HFF-Myc (cell line): Measurements from ENCODE around the gene ZNFX1.

Source experiments
- DNase-seq: peaks from one replicate; pipeline ENCODE4 v3.0.0-alpha.2; 2011; ENCODE audit warnings: low read depth; ENCODE audit errors: extremely low read depth
- H3K4me3 ChIP-seq: replicated peaks from 2 replicates; pipeline ENCODE4 v1.5.1; 2011; ENCODE audit warnings: low read depth, mild to moderate bottlenecking, control low read depth, low read length
- TF ChIP-seq, protein P1 (sequence below): IDR thresholded peaks from 2 replicates; pipeline ENCODE4 v1.5.1; 2012; ENCODE audit warnings: mild to moderate bottlenecking, low read depth, low read length, control low read depth; ENCODE audit errors: missing control alignments

ZNFX1 gene

DNA sequence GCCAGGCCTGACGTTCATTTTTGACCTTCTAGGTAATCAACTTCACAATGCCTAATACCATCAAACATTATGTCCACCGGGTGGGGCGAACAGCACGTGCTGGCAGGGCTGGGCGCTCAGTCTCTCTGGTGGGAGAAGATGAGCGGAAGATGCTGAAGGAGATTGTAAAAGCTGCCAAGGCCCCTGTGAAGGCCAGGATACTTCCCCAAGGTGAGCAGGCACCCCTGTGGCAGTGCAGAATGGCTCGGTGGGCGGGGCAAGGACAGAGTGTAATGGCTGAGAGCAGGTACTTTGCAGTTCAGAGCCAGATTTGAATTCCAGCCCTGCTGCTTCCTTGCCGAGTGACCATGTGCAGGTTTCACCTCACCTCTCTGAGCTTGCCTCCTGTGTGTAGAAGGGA, 41.6 kb downstream of the ZNFX1 start:
- H3K4me3 ChIP-seq = no peak overlapping the region
- no peak for DNase-seq
- TF ChIP-seq, protein P1, sequence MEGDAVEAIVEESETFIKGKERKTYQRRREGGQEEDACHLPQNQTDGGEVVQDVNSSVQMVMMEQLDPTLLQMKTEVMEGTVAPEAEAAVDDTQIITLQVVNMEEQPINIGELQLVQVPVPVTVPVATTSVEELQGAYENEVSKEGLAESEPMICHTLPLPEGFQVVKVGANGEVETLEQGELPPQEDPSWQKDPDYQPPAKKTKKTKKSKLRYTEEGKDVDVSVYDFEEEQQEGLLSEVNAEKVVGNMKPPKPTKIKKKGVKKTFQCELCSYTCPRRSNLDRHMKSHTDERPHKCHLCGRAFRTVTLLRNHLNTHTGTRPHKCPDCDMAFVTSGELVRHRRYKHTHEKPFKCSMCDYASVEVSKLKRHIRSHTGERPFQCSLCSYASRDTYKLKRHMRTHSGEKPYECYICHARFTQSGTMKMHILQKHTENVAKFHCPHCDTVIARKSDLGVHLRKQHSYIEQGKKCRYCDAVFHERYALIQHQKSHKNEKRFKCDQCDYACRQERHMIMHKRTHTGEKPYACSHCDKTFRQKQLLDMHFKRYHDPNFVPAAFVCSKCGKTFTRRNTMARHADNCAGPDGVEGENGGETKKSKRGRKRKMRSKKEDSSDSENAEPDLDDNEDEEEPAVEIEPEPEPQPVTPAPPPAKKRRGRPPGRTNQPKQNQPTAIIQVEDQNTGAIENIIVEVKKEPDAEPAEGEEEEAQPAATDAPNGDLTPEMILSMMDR = no peak

DNA sequence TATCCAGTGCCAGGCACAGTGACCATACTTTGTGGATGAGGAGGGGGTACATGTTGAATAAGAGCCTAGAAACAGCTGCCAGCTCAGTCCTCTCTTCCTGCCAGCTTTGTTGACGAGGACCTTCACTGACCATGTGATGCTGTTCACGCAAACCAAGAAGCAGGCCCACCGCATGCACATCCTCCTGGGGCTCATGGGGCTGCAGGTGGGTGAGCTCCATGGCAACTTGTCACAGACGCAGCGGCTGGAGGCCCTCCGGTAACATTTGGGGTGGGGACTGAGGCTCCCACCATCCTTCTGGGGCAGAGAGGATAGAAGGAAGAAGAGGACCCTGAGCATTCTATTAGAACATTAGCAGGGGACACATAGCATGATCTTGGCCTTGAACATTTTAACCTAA, 43.0 kb downstream of the ZNFX1 start:
- TF ChIP-seq, protein P1 = no peak
- DNase-seq = no peak
- no peak overlapping the region for H3K4me3 ChIP-seq

DNA sequence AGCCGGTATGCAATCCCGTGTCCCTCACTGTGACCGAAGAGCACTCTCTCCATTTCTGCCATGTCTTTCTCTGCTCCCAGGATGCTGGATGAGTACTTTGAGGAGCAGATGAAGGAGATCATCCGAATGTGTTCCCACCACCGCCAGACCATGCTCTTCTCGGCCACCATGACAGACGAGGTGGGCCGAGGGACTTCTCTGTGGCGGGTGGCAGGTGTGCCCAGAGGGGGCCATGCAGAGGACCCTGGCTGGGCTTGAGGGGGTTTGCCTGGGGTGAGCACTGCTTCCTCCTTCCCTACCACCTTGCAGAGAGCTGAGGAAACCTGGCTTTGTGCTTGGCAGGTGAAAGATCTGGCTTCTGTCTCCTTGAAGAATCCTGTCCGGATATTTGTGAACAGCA, 44.6 kb downstream of the ZNFX1 start:
- no peak overlapping the region for H3K4me3 ChIP-seq
- TF ChIP-seq, protein P1 = no peak
- no peak for DNase-seq

DNA sequence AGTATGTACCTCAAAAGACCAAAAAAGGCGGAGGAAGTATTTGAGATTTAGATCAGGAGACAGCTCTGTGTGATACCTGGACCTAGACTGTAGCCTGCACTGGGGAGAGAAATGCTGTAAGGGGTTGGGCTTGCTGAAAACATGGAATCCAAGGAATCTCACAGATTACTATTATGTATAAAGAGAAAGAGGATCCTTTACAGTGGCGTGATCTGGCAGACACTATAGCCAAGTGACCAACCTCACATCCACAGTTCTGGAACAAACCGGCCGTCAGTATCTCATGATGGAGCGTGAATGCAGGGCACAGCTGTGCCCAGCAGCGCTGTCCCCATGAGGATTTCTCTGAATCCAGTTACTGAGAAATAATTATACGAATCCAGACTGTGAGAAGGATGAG, 46.4 kb downstream of the ZNFX1 start:
- DNase-seq = no peak
- TF ChIP-seq, protein P1 = no peak
- no peak overlapping the region for H3K4me3 ChIP-seq

DNA sequence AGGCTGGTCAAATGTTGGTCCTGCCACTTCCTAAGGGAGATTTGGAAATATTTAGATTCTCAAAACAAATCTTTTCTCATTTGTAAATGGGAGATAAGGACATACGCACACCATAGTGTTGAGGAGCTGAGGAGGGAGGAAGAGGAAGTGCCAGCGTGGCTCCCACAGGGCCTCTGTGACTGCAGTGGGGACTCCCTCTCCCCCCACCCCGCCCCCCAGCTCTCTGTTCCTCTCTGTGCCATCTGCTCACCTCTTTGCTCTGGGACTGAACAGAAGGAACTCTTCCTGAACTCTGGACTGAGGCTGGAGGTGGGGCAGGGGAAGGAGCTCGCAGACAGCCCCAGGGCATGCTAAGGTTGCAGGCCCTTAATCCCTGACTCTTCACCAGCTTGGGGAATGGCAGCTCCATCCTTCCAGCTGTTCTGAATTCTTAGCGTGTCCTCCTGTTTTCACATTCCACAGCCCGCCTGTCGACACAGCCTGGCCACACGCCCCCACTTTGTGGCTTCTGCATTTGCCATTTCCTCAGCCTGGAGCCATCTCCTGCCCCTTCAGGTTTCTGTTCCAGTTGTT, 47.2 kb downstream of the ZNFX1 start:
- TF ChIP-seq, protein P1 = no peak
- no peak overlapping the region for H3K4me3 ChIP-seq
- DNase-seq = no peak

DNA sequence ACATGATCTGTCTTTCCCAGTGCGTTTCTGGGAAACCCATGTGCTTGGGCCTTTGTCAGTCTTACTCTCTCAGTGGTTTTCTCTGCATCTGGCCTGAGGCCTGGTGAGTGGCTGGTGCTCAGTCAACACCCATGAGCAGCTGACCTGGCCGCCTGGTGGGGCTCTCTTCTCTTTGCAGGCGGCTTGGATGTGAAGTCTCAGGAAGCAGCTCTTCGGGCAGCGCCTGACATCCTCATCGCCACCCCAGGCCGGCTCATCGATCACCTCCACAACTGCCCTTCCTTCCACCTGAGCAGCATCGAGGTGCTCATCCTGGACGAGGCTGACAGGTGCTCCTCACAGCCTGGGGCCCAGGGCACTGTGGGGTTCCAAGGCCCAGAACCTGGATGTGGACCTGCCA, 47.8 kb downstream of the ZNFX1 start:
- H3K4me3 ChIP-seq = no peak overlapping the region
- TF ChIP-seq, protein P1 = no peak
- no peak for DNase-seq

DNA sequence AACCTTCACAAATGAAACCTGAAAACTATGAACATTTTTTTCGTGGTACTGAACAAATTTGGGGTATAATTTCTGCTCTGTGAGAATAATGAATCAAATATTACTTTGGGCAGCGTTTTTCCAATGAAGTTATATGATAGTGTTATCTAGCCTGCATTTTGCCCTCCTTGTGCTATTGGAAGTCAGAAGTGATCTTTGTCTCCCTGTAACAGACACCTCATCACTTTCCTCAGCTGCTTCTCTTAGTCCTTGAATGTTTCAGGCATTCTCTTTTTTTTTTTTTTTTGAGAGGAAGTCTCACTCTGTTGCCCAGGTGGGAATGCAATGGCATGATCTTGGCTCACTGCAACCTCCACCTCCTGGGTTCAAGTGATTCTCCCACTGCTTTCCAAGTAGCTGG, 48.5 kb downstream of the ZNFX1 start:
- H3K4me3 ChIP-seq = no peak overlapping the region
- no peak for DNase-seq
- TF ChIP-seq, protein P1 = no peak
